ENCODE results near the gene C1orf226.

Gene C1orf226

DNA sequence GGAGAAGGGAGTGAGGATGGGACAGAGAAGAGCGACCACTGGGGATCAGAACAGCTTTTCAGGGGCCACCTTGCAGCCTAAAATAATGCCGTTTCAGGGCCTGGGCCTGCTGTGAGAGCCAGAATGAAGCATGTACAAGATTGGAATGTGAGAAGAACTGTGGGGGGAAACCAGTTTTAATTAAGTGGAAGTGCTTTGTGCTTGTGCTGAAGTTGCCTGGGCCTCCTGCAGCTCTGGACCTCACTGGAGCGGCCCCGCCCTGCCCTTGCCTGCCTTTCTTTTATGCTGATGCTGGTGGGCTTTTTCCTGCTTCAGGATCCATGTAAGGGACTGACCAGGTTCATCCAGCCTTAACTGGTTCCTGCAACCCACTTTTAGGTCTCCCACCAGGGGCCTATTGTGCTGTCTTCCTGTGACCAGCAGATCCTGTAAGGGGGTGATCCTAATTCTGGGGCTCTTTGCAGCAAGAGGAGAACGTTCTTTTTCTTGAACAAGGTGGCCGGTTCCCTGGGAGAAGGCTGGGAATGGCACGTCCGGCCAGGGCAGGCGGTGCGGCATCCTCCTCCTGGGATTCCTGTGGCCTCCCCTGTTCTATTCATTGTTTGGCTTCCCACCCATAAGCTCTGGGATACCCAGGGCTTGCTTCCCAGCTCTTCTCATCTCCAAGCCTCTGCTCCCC lies 3.2 kb downstream of the C1orf226 start:
- no peak for DNase-seq (ENCODE audit: low read depth, low spot score)

DNA sequence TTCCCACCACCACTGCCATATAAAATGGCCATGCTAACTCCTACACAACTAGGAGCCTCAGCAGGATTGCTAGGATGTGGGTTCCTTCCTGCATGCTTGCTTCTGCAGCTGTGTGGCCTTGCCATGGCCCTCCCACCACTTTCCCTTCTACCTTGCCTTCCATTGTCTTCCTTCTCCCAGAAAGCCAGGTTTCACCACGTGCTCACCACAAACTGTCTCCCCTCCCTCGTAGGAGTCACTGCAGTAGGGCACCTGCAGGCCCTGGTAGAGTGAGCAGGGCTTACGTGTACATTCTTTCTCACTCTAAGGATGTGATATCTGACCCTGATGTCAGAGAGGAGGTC lies 3.7 kb downstream of the C1orf226 start:
- DNase-seq (ENCODE audit: low read depth, low spot score): no peak

DNA sequence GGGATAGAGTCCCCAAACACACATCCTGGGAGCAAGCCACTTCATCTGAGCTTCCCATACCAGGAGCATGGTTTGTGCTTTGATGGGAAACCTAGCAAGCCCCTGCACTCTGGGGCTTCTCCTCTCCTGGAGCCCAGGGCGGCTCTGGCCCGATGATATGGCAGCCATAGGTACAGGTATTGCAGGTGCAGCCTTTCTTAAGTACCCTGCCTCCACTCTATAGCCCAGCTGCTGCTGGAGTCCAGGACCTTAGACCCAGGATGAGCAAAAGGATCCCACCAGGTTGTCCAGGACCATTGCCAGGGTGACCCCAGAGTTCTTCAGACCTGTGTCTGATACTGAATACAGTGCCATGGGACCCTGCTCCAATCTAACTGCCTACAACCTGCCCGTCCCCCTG lies 4.2 kb downstream of the C1orf226 start:
- DNase-seq (ENCODE audit: low read depth, low spot score): no peak

DNA sequence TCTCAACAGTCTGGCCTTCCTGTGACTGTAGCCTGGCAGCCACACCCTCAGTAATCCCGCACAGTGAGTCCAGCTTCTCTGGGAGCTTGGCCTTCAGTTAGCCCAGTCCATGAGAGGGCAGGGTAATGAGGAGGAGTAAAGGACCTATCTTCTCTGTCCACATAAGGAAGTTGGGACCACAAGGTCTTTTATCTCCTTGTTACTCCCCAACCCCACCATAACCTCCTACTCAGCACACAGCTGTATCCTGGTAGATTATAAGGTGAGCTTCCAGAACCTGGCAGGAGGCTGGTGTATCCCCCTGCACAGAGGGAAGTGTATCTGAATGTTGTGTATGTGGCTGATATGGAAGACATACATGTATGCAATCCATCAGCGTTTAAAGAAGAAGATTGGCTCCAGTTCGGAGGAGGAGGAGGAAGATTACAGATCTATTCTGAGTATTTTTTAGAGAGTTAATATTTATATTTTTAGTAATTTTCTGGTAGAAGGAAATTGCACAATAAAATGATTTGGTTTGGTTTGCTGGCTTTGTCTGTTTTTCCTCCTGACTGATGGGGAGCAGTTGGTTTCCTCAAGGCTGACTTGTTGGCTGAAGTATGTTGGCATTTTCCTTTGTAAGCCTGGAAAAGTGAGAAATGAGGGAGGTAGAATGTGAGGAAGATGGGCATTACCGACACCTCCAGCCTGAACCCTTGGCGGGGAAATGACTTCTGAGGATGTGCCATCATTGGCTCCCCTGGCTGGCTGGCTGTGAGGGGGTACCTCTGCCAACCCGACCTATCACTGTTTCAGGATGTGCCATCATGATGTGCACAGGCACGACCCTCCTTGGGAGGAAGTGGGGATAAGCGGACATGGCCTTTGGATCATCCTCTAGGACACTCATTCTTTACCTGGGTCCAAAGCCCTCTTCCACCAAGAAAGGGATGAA lies 5.0 kb downstream of the C1orf226 start:
- no peak for DNase-seq (ENCODE audit: low read depth, low spot score)

DNA sequence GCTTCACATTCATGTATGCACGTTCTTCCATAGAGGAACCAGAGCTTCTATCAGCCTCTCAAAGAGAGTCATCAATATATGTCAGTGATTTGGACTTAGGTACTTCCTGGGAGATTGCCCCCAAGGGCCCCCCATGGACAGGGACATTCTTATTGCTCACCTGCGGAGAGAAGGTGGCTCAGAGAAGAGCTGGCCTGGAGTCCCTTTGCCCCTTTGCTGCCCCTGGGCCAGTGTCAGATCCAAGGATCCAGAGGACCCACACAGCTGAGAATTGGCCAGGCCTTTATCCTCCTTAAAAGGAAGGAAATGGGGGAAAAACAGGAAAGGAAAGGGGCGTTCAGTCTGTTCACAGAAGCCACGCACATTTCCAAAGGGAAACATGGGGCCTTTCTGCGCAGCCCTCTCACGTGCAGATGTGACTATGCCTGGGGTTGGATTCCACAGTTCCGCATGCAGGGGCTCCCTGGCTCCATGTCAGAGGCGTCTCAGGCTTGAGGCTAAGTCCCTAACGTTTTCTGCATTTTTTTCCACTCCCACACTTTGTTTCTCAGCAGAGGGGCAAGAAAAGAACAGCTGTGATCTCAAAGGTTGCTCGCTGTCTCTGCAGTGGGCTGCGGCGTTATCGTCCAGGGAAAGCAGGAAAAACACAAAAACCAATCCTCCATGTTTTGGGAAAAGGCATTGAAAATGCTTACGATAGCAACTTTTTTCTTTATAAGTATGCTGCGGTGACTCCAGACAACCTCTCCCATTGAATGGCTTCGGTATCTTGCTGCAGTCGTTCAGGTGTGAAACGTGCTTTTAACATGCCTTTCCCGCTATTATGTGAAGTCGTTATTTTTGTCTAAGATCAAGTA lies 5.9 kb downstream of the C1orf226 start:
- DNase-seq (ENCODE audit: low read depth, low spot score): no peak

DNA sequence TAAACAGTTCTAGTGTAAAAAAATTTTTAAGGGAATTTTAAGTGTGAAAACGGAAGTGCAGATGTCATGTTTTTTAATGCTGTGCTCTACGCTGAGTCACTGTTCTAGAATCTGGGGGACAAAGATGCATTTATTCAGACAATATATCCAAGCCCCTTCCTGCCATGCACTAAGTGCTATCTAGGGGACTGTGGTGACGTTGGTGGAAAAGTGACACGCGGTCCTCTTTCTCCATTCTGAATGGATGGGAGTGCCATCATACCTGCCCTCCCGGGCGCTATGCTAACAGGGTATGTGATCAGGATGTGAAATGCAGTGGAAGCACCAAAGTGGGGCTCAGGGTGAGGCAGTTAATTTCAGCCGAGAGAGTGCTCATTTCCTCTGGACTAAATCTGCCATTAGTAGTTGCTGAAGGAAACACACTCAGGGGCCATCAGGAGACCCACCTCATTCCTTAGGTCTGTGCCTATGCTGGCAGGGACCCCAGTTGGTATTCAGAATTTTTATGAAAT lies 6.6 kb downstream of the C1orf226 start:
- no peak for DNase-seq (ENCODE audit: low read depth, low spot score)

DNA sequence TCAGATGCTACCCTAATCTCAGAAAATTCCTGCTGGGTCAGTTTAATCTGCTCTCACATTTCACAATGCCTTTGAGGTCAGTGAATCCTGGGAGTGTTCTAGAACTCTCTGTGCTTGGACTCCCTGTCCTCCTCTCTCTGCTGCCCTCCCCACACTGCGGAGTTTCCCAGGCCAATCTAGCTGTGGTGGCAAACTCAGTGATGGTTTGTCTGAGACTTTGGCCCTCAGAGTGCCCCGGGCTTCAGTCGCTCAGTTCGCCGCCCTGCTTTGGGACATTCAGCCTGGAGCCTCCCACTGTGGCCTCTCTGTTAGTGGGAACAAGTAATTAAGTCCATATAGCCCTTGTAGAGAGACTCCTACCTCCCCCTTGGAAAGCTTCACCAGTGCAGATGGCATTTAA lies 7.1 kb downstream of the C1orf226 start:
- DNase-seq (ENCODE audit: low read depth, low spot score): no peak

DNA sequence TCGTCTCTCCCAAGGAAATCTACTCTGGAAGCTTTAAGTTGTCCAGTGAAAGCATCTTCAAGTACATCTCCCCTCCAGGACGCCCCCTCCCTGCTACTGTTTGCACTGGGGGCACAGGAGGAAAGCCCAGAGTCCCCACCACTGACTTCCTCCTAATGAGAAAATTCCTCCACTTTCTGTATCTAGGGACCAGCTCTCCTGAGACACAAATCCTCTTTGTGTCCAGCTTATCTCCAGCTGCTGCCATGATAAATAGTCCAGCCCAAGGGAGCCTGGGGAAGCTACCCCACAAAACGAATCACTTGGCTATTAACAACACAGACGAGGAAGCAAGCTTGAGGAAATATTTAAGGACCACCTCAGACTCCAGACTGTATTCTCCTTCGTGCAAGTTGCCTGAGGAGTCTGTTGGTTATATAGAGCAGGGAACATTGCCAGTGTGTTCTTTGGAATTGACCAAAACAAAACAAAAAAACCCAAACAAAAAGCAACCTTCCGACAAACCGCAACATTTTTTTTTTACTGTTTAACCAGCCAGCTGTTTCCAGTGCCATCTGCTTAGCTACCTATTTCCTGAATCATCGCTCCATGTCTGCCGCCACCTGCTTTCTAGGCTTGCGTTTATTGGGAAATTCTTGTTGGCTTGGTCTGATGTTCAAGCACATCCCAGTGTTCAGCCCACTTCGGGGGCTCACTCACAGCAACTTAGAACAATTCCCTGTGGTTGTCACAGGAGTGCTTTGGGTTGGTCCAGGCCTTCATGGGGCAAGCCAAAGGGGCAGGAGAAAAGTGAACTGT lies 7.7 kb downstream of the C1orf226 start:
- DNase-seq (ENCODE audit: low read depth, low spot score): no peak

DNA sequence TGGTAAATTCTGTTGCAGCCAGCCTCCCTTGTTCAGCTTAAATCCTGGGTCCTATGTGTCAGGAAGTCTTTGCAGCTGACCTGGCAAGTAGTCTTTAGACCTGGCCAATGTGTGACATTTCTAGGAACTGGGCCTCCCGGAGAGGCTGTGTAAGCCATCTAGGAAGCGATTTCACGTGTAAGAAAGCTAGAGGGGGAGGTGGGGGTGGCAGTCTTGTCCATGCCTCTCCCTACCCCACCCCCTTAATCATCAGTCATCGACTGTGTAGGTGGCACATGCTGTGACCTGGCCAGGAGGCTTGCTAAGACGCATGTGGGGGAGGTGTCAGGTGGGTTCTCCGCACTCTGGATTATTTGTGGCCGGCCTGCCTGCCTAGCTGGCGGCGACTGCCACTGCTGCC lies 8.4 kb downstream of the C1orf226 start:
- no peak for DNase-seq (ENCODE audit: low read depth, low spot score)

DNA sequence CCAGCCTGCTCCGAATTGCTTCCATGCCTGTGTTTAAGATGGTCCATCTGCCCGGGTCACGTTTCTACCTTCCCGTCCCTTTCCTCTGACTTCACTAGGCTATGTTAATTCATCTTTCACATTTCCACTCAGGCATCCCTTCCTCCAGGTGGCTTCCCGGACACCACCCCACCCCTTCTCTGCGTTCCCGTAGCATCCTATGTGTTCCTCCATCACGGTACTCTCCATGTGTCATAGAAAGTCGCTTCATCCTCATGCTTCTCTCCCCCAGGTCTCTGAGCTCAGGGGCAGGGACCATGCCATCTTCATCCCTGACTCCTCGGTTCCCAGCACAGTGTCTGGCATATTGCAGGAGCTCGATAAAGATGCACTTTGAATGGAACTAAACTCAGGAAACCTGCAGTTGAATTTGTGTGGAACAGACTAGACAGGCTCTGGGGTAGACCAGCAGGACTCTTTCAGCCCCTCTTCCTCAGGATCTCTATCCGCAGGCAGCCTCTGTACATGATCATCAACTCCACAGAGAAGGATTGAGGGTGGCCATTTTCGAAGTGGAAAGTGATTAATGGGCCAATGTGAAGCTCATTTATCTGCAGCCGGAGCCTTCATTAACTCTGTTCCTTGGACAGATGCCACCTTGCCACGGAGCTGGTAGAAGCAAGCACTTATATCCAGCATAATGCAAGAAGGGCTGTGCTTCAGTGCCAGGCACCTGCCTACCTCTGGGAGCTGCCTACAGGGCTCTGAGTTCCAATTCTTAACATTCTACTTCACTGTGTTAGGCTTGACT lies 9.1 kb downstream of the C1orf226 start:
- DNase-seq (ENCODE audit: low read depth, low spot score): no peak

DNA sequence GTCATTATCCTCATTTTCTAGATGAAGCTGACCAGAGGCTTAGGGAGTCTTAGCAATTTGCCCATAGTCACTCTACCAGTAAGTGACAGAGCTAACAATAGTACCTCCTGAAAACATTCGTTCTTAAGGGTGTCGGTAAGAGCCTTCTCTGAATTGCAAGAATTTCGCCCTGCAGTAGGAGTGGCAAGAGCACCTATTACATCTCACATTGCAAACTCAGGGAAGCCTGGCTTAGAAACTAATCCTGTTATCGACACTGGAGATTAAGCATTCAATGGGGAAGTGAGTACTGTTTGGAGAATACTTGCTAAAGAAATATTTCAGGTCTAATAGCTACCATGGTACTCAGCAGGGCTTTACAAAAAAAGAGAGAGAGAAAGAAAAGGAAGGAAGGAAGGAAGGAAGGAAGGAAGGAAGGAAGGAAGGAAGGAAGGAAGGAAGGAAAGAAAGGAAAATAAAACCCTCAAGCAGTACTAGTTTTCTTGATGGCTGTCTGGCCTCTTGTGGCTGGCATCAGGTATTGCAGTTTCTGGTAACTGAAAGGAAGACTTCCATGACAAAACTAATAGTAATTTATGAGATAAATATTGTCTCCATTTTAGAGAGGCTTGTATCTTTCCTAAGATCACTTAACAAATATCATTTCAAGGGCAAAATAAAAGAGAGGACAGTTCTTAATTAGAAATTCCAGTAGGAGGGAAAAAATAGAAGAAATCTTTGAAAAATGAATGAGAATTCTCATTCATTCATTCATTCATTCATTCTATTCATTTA lies 10.4 kb downstream of the C1orf226 start:
- DNase-seq (ENCODE audit: low read depth, low spot score): no peak

DNA sequence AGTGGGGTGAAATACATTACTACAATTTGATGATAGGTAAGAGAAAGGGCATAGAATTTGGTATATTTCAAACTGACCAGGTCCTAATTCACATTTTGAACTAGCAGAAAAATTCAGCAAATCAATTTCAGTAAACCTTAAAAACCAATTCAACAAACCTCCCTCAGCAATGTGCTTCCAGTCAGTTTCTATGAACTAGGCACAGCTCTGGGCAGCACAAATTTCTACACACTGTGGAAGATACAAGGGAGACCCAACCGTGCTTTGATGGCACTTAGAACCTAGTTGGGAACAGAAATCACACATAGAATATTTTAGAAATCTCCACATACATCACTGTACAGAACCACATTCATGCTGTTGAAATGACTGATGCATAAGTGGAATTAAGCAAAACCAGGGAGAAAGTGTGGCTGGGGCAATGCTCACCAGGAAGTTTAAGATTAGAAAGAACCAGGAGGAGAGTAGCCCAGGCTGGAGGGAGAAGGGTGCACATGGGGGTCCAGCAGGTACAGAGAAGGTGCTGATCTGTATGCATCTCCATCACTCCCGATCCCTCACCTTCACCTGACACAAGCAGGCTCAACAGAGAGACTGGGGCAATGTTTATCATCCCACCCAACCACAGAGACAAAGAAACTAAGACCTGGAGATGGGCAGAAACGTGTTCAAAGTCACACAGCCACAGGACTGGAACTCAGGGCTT lies 14.8 kb downstream of the C1orf226 start:
- DNase-seq (ENCODE audit: low read depth, low spot score): no peak

DNA sequence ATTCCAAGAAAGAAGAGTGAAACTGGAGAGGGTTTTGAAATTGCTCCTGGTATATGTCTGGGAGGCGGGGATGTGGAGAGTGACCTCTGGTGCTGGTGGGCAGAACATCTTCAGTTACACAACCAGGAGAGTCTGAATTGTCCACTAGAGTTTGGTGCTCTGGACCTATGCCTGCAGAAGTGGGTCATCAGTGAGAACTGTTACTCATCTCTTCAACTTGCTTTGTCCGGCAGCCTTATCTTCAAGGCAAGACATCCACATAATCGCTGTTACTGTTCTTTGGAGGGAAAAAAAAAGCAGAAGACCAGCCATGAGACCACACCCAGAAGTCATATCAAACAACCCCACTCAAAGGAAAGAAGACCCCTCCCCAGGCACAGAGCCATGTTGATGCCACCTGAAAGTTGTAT lies 15.5 kb downstream of the C1orf226 start:
- DNase-seq (ENCODE audit: low read depth, low spot score): no peak

DNA sequence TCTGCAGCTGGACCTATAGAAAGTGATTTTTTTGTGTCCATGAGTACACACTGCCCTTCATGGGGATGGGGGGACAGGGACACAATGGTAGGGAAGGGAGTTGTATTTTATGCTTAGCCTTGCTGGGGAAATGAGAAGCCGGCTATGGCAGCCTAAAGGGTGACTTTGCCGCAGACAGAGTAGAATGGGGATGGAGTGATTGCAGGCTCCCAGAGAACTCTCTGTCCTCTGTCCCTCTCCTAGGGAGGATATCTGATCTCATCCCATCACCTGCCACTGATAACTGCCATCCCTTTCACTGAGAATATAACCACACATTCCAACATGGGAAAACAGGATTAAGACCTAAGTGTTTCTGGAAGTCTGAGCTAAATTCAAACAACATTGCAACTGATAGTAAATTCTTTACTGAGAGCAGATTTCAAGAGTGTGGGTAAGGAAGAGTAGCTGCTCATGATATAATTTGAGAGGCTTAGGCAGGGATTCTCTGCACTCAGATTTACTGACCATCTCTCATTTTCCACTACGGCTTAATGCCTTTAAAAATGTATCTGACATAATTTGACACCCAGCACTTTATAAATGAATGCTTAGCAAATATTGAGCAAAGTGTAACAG lies 16.5 kb downstream of the C1orf226 start:
- DNase-seq (ENCODE audit: low read depth, low spot score): no peak

DNA sequence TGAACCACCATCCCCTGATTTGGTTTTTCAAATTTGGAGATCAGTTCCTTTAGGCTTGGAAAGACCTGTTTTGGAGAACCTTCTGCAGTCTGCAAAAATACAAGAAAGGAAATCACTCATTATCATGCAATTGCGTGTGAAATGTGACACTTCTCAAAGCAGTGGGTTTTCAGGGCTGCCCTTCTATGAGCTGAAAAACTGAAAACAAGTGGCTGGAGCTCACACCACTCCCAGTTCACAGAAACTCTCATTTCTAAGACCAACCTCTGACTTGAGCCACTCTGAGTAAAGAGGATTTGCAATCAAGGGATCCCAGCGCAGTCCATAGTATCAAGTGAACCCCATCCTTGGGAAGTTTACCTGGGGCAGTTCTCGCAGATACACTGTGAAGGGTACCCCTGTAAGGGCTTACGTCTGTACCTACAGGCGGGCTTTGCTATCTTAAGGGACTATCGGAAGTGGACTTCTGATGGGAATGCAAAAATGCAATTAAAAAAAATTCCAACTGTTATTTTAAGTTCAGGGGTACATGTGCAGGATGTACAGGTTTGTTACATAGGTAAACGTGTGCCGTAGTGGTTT lies 17.6 kb downstream of the C1orf226 start:
- no peak for DNase-seq (ENCODE audit: low read depth, low spot score)

DNA sequence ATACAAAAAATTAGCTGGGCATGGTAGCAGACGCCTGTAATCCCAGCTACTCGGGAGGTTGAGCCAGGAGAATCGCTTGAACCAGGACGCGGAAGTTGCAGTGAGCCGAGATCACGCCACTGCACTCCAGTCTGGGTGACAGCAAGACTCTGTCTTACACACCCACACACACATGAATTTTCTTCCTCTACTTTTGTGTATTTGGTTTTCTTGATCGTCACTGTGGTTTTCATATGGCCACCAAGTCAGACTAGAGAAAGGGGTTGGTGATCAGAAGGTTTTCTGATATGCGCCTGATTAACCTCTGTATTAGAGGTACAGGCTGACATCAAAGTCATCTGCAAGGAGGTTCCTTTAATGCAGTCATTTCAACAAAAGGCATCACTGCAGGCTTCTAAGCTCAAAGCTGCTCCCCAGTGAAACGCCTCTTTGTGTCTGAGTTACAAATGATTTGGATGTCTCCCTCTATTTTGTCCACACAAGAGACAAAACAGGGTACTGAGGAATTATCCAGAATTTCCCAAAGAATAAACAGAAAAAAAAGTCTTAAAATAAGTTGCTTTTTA lies 19.3 kb downstream of the C1orf226 start:
- DNase-seq (ENCODE audit: low read depth, low spot score): no peak

DNA sequence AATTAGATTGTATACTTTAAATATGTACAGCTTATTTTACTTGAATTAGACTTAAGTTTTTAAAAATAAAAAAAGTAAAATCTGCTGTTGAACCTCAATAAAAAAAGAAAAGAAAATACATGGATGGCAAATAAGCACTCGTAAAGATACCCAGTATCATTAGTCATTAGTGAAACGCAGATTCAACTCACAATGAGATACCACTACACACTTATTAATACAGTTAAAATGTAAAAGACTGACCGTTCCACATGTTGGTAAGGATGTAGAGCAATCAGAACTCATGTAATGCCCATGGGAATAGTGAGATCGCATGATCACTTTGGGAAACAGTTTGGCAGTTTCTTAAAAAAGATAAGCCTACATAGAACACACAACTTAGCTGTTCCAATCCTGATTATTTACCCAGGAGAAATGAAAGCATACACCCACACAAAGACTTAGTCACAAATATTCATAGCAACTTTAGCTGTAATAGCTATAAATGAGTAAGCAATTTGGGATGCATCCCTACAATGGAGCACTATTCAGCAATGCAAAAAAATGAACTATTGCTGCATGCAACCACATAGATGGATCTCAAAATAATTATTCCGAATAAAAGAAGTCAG lies 23.1 kb downstream of the C1orf226 start:
- DNase-seq (ENCODE audit: low read depth, low spot score): no peak
